KOPT-K1 (cell line): ENCODE results near the gene KIF13A.
"Not testable (repeated sequence)": the region's sequence is repeated elsewhere in the genome, so short reads cannot be mapped to it uniquely, and the experiment has no call there.

Experiments used
- H3K27ac ChIP-seq: fragments of 200-600 bp; sonication (generic); 2 replicates; pipeline ENCODE4 v1.5.1; 2016; ENCODE audit warnings: antibody characterized with exemption, mild to moderate bottlenecking, low read depth, low read length; ENCODE audit not compliant: poor library complexity, severe bottlenecking
- H3K36me3 ChIP-seq: fragments of 200-600 bp; sonication (generic); 2 replicates; pipeline ENCODE4 v1.5.1; 2017; ENCODE audit warnings: antibody characterized with exemption, mild to moderate bottlenecking, low read length, moderate library complexity; ENCODE audit not compliant: insufficient read depth
- H3K9me3 ChIP-seq: fragments of 200-600 bp; sonication (generic); 2 replicates; pipeline ENCODE4 v1.5.1; 2017; ENCODE audit warnings: antibody characterized with exemption, low read length, mild to moderate bottlenecking; ENCODE audit not compliant: insufficient read depth, poor library complexity, severe bottlenecking

Gene KIF13A

DNA sequence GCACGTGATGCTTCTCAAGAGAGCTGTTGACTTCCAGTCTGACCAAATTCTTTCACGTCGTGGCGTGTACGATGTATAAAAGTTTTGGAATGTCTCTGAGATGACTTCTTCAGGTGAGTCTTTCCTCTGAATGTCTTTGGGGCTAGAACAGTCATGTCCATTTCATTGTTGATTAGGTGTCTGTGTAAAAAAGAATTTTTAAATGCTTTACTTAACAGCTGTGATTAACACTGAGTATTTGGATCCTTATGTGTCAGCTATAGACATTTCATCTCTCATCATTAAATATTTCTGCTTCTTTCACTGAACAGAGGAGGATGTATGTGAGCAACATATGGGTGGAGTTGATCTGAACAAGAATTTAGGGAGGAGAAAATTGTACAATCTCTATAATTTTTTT, 29.3 kb upstream of the KIF13A start:
- H3K9me3 ChIP-seq = no peaks in the 10 kb centered on the region
- no peaks in the 10 kb centered on the region for H3K36me3 ChIP-seq
- H3K27ac ChIP-seq = no peak overlapping the region

- Histone ChIP-seq H3K9me3 (no peaks in the 10 kb centered on the region), H3K27ac (no peak overlapping the region), H3K36me3 (no peaks in the 10 kb centered on the region)
Observed at GRCh38 chr6:18016133-18016532, 28.7 kb upstream of the KIF13A start.

- Histone ChIP-seq H3K9me3 (no peaks in the 10 kb centered on the region), H3K36me3 (no peaks in the 10 kb centered on the region), H3K27ac (no peak overlapping the region)
Observed at GRCh38 chr6:18011287-18011686, 23.9 kb upstream of the KIF13A start.

- not testable (repeated sequence) for H3K36me3 ChIP-seq, H3K27ac ChIP-seq, H3K9me3 ChIP-seq
Observed at GRCh38 chr6:18010540-18010939, 23.1 kb upstream of the KIF13A start.

GRCh38 chr6:18004256-18004985, 17.0 kb upstream of the KIF13A start:
- no peaks in the 10 kb centered on the region for H3K36me3 ChIP-seq
- H3K9me3 ChIP-seq = no peaks in the 10 kb centered on the region
- no peak overlapping the region for H3K27ac ChIP-seq

GRCh38 chr6:17999425-17999824, 12.0 kb upstream of the KIF13A start:
- no peak overlapping the region for H3K27ac ChIP-seq
- H3K36me3 ChIP-seq = no peaks in the 10 kb centered on the region
- H3K9me3 ChIP-seq = no peaks in the 10 kb centered on the region

GRCh38 chr6:17998442-17998841, 11.0 kb upstream of the KIF13A start:
- H3K9me3 ChIP-seq = no peaks in the 10 kb centered on the region
- no peaks in the 10 kb centered on the region for H3K36me3 ChIP-seq
- H3K27ac ChIP-seq = no peak overlapping the region

- Histone ChIP-seq H3K36me3 (no peaks in the 10 kb centered on the region), H3K9me3 (no peaks in the 10 kb centered on the region), H3K27ac (no peak overlapping the region)
Observed at GRCh38 chr6:17998003-17998402, 10.6 kb upstream of the KIF13A start.

GRCh38 chr6:17995414-17995813, 8.0 kb upstream of the KIF13A start:
- H3K27ac ChIP-seq = no peak overlapping the region
- H3K36me3 ChIP-seq = no peaks in the 10 kb centered on the region
- H3K9me3 ChIP-seq = no peaks in the 10 kb centered on the region

DNA sequence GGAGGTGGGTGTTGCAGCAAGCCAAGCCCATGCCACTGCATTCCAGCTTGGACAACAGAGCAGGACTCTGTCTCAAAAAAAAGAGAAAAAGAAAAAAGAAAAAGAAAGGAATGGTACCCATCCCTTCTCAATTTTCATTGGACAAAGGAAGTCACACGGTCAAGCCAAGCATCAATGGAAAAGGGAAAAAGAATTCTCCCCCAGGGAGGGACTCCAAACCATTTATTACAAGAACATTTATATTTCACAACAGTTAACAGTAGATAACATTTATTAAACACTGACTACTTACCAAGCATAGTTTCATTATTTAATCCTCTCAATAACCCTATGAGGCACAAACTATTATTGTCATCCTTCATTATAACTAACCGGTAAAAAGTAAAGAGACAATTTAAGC, 6.6 kb upstream of the KIF13A start:
- Histone ChIP-seq H3K27ac (no peak overlapping the region), H3K9me3 (no peaks in the 10 kb centered on the region), H3K36me3 (no peaks in the 10 kb centered on the region)

- no peak overlapping the region for H3K27ac ChIP-seq
- no peaks in the 10 kb centered on the region for H3K36me3 ChIP-seq
- no peaks in the 10 kb centered on the region for H3K9me3 ChIP-seq
Observed at GRCh38 chr6:17988422-17988944, 1.0 kb upstream of the KIF13A start.

DNA sequence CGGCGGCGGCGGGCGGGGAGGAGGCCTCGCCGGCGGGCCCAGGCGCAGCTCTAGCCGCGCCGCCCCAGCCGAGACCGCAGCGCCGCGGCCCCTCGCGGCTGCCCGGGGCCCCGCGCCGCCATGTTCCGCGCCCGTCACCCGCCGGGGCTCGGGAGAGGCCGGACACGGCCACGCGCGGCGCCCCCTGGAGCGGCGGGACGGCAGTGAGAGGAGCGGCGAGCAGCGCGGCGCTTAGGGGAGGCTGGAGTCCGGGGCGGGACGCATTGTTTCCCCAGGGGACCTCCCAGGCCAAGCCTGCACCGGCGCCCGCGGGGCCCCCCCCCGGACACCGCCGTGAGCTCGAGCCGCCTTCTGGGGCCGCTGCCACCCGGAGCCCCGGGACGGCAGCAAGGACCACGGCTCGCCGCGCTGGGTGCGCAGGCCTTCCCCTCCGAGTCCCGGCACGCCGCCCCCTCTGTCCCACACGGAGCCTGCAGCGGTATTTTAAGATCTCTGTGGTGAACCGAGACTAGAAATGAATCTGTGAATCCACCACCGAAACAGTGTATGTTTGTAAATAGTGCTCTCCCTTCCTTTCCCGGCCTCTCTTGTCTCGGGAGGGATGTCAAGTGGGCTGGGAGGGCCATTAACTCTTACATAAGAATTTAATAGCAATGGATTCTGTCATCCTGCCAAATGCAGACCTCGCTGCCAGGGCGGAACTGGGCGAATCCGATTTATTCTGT, 424 bp upstream of the KIF13A start:
- H3K27ac ChIP-seq = no peak overlapping the region
- H3K9me3 ChIP-seq = no peaks in the 10 kb centered on the region
- H3K36me3 ChIP-seq = no peaks in the 10 kb centered on the region

DNA sequence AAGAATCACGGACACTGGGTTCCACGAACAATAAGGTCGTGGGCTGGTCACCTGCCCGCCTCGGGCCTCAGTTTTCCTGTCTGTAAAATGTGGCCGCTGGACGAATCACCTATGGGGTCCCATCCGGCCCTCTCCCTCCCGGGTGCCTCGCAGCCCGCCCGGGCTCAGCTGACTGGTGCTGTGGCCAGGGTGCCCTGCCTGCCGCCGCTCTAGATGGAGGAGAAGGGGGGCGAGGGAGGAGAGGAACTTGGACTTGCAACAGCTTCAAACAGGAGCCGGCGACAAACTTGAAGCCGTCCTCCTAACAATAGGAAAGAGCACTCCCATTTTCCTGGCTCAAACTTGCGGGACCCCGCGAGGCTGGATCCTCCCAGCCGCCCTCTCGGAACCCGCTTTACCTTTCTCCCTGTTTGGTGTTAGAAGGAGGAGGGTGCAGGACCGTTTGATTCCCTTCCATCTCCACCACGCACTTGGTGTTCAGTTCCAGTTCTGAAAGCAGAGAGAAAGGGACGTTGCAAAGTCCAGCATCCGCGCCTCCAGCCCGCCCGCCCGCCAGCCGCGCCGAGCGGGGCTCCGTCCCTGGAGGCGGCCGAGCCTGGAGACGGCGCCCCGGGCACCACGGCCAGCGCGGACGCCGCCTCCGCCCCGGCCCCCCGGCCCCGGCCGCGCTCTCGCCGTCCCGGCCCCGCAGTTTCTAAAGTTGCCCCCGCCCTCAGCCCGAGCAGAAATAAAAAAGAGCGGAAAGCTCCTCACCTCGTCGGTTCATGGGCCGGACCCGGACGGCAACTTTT, 584 bp downstream of the KIF13A start:
- no peaks in the 10 kb centered on the region for H3K9me3 ChIP-seq
- H3K27ac ChIP-seq = no peak overlapping the region
- H3K36me3 ChIP-seq = no peaks in the 10 kb centered on the region

DNA sequence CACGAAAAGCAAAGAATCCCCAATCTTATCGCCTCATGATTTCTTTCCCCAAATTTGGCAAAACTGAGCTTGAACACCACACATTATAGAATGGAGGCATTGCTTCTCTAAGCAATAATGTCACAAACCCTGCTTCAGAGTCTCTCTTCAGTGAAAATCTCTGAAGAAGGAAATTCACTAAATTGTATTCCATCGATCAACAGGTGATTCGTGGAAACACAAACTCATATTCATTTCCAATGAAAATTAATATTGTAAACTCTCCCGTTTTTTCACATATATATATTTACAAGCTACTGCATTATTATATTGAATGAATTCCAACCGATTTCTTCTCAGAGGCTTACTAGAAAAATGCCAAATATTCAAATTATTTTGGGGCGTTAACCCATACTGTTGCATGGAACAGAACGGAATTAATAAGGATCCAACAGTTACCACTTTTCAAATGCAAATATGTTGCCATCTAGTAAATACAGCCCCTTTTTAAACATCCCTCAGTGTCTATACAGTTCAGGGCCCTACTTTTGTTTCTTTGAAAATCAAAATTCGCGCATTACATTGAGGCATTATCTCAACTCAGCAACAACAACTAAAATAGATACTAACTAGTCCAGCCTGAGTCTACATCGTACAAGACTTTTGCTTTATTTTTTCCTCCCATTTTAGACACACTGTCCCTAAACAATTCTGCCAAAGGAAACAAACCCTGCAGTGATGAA, 1.3 kb downstream of the KIF13A start:
- Histone ChIP-seq H3K9me3 (no peaks in the 10 kb centered on the region), H3K36me3 (no peaks in the 10 kb centered on the region), H3K27ac (no peak overlapping the region)
